Lower leg skin (tissue), 4 donors: ENCODE measurements around the gene OOSP2. TPM values are rescaled to one million over a fixed set of nuclear protein-coding genes. Genes with fewer than 3 reads are reported as not detected.
"Not testable (repeated sequence)": the region's sequence is repeated elsewhere in the genome, so short reads cannot be mapped to it uniquely, and the experiment has no call there.

ENCODE experiments used
- DNase-seq, 2 donors: peaks; one replicate each; pipeline ENCODE4 v3.0.0-alpha.2; 2019; ENCODE audit warnings: low spot score in 2 of 2
- H3K4me3 ChIP-seq: fragments of 200-600 bp; sonication (generic); 2 replicates; pipeline ENCODE4 v1.5.1; 2017; ENCODE audit warnings: mild to moderate bottlenecking, low read depth; ENCODE audit not compliant: poor library complexity, severe bottlenecking
- POLR2A ChIP-seq, 2 donors: fragments of 450-650 bp; IDR thresholded peaks; one replicate each; pipeline ENCODE4 v1.6.1; 2016 to 2017; ENCODE audit warnings: antibody characterized with exemption in 2 of 2, mild to moderate bottlenecking in 1 of 2, moderate library complexity in 1 of 2
- WGBS, 2 donors: methylation state at CpG; one replicate each; pipeline ENCODE4 v1.1.5; 2018; 5-methylcytosine and 5-hydroxymethylcytosine counted together
- intact Hi-C: fragments of 100-400 bp; cut with DNase I; formaldehyde crosslinking; loops from one replicate; pipeline ENCODE4 v1.15.0; 2023; ENCODE audit warnings: low total_unique reads
- total RNA-seq, 4 donors: library from RNA; depleted of rRNA; stranded (reverse); fragments of >200 nt; gene quantifications; one replicate each; pipeline ENCODE4 v1.1.0, GENCODE V29; 2016
- TF ChIP-seq, protein P1 (sequence below), 3 donors: fragments of 450-650 bp; IDR thresholded peaks; one replicate each; pipeline ENCODE4 v1.5.1; 2016; ENCODE audit warnings: antibody characterized with exemption in 3 of 3, mild to moderate bottlenecking in 3 of 3, moderate library complexity in 2 of 3

Gene OOSP2
- total RNA-seq, 4 donors from 2014 or later, result not detected

DNA sequence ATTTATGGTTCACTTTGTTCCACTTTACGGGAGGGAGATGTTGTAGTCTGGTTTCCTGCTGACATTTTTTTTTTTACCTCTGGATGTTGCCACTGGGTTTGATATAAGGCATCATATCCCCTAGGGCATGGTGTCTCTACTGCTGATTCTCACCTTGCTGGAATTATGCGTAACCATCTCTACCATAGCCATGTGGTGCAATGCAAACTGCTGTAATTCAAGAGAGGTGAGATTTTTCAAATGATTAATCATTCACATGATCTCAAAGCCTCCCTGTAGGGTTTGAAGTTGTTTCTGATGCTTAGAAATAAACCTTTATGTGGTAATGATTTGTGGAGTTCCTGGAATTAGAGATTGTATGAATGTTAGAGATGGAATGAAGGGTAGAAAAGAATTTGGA is 29.2 kb downstream of the OOSP2 start:
- no peak for DNase-seq
- intact Hi-C loops, result no loop called here
- no peak overlapping the region for H3K4me3 ChIP-seq
- WGBS, 2 donors, result 30 to 36% methylated on average over 2 of the region's 2 CpGs
- TF ChIP-seq, protein P1, sequence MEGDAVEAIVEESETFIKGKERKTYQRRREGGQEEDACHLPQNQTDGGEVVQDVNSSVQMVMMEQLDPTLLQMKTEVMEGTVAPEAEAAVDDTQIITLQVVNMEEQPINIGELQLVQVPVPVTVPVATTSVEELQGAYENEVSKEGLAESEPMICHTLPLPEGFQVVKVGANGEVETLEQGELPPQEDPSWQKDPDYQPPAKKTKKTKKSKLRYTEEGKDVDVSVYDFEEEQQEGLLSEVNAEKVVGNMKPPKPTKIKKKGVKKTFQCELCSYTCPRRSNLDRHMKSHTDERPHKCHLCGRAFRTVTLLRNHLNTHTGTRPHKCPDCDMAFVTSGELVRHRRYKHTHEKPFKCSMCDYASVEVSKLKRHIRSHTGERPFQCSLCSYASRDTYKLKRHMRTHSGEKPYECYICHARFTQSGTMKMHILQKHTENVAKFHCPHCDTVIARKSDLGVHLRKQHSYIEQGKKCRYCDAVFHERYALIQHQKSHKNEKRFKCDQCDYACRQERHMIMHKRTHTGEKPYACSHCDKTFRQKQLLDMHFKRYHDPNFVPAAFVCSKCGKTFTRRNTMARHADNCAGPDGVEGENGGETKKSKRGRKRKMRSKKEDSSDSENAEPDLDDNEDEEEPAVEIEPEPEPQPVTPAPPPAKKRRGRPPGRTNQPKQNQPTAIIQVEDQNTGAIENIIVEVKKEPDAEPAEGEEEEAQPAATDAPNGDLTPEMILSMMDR (IDR thresholded peaks at IDR 0.05), result no peak
- no peak for TF ChIP-seq POLR2A (IDR thresholded peaks at IDR 0.05)

DNA sequence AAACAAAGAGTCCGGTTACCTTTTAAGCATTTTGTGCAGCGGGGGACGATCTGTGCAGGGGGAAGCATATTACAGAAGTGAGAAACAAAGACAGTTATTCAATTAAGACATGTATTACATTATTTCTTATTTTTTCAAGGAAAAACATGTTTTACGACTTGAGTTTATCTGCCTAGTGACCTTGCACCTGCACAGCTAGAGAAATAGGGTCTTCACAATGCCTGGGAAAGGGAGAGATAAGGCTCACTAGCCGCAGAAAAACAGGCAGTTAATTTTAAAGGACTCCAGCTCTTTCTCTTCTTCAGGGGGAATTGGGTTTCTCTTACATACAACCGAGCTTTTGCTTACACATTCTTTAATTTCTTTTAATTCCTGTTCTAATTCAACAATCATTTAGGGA is 31.4 kb downstream of the OOSP2 start:
- WGBS, 2 donors, result 81 to 86% methylated on average over 6 of the region's 6 CpGs
- intact Hi-C loops, DNase-seq: not testable (repeated sequence)

DNA sequence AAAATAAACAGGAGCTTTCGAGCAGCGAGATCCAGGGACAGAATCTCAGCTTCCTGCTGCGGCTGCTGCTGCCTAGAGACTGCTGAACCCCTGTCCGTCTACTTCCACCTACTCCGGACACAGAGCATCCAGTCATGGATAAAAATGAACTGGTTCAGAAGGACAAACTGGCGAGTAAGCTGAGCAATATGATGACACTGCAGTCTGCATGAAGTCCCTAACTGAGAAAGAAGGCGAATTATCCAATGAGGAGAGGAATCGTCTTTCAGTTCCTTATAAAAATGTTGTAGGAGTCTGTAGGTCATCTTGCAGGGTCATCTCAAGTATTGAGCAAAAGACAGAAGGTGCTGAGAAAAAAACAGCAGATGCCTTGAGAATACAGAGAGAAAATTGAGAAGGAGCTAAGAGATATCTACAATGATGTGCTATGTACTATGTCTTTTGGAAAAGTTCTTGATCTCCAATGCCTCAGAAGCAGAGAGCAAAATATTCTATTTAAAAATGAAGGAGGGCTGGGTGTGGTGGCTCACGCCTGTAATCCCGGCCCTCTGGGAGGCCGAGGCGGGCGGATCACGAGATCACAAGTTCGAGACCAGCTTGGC is 37.1 kb downstream of the OOSP2 start:
- no peak for TF ChIP-seq POLR2A (IDR thresholded peaks at IDR 0.05)
- TF ChIP-seq, protein P1 (IDR thresholded peaks at IDR 0.05), result no peak
- intact Hi-C loops, result no loop called here
- H3K4me3 ChIP-seq, result no peak overlapping the region
- DNase-seq, result no peak
- 75 to 78% methylated on average over 15 of the region's 15 CpGs for WGBS, 2 donors

More for the DNA sequence above, 31.4 kb downstream of the OOSP2 start:
- H3K4me3 ChIP-seq, result not testable (repeated sequence)

DNA sequence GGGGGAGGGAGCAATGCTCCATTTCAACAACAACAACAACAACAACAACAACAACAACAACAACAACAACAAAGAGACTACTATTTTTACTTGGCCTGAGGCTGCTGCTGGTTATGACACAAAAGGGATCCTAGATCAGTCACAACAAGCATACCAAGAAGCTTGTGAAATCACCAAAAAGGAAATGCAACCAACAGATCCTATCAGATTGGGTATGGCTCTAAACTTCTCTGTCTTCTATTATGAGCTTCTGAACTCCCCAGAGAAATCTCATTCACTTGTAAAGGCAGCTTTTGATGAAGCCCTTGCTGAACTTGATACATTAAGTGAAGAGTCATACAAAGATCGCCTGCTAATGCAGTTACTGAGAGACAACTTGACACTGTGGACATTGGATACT is 37.8 kb downstream of the OOSP2 start:
- no peak for DNase-seq
- WGBS, 2 donors, result 81 to 82% methylated on average over 1 of the region's 1 CpG
- TF ChIP-seq POLR2A (IDR thresholded peaks at IDR 0.05), result no peak
- TF ChIP-seq, protein P1 (IDR thresholded peaks at IDR 0.05), result no peak
- H3K4me3 ChIP-seq, result no peak overlapping the region
- intact Hi-C loops, result no loop called here

DNA sequence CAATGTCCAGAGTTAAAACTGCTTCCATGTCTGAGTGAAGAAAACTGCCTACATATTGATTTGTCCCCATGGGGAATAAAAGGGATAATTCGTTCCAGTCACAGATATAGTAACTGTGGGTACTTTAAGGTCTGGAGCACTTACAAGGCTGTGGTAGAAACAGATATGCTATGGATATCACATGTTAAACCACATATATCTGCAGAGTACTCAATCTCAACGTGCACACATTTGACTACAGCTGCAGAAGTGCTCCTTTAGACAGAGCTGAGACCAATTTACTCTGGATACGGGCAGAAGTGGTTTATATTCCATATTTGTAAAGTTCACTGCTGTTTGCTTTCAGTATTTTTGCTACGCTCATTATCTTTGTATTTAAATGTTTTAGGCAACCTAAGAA is 38.5 kb downstream of the OOSP2 start:
- 64 to 67% methylated on average over 4 of the region's 4 CpGs for WGBS, 2 donors
- TF ChIP-seq, protein P1 (IDR thresholded peaks at IDR 0.05), result no peak
- TF ChIP-seq POLR2A (IDR thresholded peaks at IDR 0.05), result no peak
- intact Hi-C loops, result no loop called here
- H3K4me3 ChIP-seq, result no peak overlapping the region
- DNase-seq, result no peak

DNA sequence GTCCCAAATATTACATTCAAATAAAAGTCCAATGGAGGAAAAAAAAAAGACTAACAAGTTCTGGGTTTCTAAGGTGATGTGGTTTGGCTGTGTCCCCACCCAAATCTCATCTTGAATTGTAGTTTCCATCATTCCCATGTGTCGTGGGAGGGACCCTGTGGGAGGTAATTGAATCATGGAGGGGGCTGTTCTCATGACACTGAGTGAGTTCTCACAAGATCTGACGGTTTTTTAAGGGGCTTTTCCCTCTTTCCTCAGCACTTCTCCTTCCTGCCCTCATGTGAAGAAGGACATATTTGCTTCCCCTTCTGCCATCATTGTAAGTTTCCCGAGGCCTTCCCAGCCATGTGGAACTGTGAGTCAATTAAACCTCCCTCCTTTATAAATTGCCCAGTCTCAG is 40.3 kb downstream of the OOSP2 start:
- WGBS, 2 donors, result 51 to 71% methylated on average over 3 of the region's 3 CpGs

More for the DNA sequence above, 40.3 kb downstream of the OOSP2 start:
- no peak for DNase-seq
- intact Hi-C loops, result no loop called here
- TF ChIP-seq, protein P1 (IDR thresholded peaks at IDR 0.05), result no peak
- TF ChIP-seq POLR2A (IDR thresholded peaks at IDR 0.05), result no peak
- no peak overlapping the region for H3K4me3 ChIP-seq
